ENCODE data around the gene INSIG1. TPM values are rescaled to one million over a fixed set of nuclear protein-coding genes. Genes with fewer than 3 reads are reported as not detected.

Gene INSIG1
- total and polyA plus RNA-seq, 4 donors: 118 to 219 (median 193) TPM

DNA sequence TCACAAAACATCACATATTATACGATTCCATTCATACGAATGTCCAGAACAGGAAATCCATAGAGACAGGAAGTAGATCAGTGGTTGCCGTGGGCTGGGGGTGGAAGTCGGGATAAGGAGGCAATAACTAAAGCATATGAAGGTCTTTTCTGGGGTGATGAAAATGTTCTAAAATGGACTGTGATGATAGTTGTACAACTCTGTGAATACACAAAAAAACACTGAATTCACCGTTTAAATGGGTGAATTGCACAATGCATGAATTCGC lies 3.2 kb upstream of the INSIG1 start (continued):
- no peak for TF ChIP-seq GABPA (IDR thresholded peaks at IDR 0.05 in 1 of 2, conservative IDR thresholded peaks at IDR 0.05 in 1 of 2)
- TF ChIP-seq, protein P1, sequence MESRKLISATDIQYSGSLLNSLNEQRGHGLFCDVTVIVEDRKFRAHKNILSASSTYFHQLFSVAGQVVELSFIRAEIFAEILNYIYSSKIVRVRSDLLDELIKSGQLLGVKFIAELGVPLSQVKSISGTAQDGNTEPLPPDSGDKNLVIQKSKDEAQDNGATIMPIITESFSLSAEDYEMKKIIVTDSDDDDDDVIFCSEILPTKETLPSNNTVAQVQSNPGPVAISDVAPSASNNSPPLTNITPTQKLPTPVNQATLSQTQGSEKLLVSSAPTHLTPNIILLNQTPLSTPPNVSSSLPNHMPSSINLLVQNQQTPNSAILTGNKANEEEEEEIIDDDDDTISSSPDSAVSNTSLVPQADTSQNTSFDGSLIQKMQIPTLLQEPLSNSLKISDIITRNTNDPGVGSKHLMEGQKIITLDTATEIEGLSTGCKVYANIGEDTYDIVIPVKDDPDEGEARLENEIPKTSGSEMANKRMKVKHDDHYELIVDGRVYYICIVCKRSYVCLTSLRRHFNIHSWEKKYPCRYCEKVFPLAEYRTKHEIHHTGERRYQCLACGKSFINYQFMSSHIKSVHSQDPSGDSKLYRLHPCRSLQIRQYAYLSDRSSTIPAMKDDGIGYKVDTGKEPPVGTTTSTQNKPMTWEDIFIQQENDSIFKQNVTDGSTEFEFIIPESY (IDR thresholded peaks at IDR 0.05): no peak
- no peak for TF ChIP-seq NR2F2 (IDR thresholded peaks at IDR 0.05)
- TF ChIP-seq FOXA1 (IDR thresholded peaks at IDR 0.05): no peak
- TF ChIP-seq YY1 (IDR thresholded peaks at IDR 0.05): no peak
- TF ChIP-seq RXRA (IDR thresholded peaks at IDR 0.05): no peak

DNA sequence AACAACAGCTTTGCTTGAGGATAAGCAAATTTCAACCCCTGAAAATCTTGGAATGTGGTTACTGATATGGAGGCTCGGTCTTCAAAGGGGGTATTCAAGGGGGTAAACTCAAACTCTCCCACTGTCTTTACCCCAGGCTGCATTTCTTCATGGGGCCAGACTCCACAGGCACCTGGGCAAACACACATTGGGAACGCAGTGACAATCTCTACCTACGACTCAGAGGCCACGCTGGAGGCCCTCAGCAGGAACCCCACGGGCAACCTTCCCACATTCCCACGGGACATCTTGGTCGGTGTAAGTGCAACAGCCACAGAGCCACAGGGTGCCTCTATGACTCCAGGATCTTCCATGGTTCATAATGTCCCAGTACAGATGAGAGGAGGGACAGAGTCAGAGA lies 2.2 kb upstream of the INSIG1 start:
- H3K9me3 ChIP-seq (ENCODE audit: control insufficient read depth in 4 of 4, low read length in 3 of 4): no peaks in the 10 kb centered on the region
- DNase-seq (ENCODE audit: low spot score): no peak
- H3K27ac ChIP-seq (ENCODE audit: low read depth in 1 of 2, low read length in 2 of 2): peak overlapping the region; percentile 11 to 97
- no peak for TF ChIP-seq NR2F2 (IDR thresholded peaks at IDR 0.05)
- TF ChIP-seq HNF4G (IDR thresholded peaks at IDR 0.05): no peak
- TF ChIP-seq FOXA2 (IDR thresholded peaks at IDR 0.05): no peak
- no peak for TF ChIP-seq GABPA (IDR thresholded peaks at IDR 0.05 in 1 of 2, conservative IDR thresholded peaks at IDR 0.05 in 1 of 2)
- TF ChIP-seq, protein P2, sequence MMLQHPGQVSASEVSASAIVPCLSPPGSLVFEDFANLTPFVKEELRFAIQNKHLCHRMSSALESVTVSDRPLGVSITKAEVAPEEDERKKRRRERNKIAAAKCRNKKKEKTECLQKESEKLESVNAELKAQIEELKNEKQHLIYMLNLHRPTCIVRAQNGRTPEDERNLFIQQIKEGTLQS (IDR thresholded peaks at IDR 0.05): no peak
- TF ChIP-seq, protein P1 (IDR thresholded peaks at IDR 0.05): no peak
- TF ChIP-seq RAD21 (IDR thresholded peaks at IDR 0.05): no peak
- TF ChIP-seq YY1 (IDR thresholded peaks at IDR 0.05): no peak
- no peak for TF ChIP-seq EGR1 (IDR thresholded peaks at IDR 0.05; ENCODE audit: low read depth in 2 of 2)
- TF ChIP-seq, protein P3, sequence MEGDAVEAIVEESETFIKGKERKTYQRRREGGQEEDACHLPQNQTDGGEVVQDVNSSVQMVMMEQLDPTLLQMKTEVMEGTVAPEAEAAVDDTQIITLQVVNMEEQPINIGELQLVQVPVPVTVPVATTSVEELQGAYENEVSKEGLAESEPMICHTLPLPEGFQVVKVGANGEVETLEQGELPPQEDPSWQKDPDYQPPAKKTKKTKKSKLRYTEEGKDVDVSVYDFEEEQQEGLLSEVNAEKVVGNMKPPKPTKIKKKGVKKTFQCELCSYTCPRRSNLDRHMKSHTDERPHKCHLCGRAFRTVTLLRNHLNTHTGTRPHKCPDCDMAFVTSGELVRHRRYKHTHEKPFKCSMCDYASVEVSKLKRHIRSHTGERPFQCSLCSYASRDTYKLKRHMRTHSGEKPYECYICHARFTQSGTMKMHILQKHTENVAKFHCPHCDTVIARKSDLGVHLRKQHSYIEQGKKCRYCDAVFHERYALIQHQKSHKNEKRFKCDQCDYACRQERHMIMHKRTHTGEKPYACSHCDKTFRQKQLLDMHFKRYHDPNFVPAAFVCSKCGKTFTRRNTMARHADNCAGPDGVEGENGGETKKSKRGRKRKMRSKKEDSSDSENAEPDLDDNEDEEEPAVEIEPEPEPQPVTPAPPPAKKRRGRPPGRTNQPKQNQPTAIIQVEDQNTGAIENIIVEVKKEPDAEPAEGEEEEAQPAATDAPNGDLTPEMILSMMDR (IDR thresholded peaks at IDR 0.05; ENCODE audit: low read depth, low read length, missing input control): no peak
- TF ChIP-seq, protein P4, sequence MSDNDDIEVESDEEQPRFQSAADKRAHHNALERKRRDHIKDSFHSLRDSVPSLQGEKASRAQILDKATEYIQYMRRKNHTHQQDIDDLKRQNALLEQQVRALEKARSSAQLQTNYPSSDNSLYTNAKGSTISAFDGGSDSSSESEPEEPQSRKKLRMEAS (IDR thresholded peaks at IDR 0.05): no peak
- TF ChIP-seq, protein P5, sequence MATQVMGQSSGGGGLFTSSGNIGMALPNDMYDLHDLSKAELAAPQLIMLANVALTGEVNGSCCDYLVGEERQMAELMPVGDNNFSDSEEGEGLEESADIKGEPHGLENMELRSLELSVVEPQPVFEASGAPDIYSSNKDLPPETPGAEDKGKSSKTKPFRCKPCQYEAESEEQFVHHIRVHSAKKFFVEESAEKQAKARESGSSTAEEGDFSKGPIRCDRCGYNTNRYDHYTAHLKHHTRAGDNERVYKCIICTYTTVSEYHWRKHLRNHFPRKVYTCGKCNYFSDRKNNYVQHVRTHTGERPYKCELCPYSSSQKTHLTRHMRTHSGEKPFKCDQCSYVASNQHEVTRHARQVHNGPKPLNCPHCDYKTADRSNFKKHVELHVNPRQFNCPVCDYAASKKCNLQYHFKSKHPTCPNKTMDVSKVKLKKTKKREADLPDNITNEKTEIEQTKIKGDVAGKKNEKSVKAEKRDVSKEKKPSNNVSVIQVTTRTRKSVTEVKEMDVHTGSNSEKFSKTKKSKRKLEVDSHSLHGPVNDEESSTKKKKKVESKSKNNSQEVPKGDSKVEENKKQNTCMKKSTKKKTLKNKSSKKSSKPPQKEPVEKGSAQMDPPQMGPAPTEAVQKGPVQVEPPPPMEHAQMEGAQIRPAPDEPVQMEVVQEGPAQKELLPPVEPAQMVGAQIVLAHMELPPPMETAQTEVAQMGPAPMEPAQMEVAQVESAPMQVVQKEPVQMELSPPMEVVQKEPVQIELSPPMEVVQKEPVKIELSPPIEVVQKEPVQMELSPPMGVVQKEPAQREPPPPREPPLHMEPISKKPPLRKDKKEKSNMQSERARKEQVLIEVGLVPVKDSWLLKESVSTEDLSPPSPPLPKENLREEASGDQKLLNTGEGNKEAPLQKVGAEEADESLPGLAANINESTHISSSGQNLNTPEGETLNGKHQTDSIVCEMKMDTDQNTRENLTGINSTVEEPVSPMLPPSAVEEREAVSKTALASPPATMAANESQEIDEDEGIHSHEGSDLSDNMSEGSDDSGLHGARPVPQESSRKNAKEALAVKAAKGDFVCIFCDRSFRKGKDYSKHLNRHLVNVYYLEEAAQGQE (IDR thresholded peaks at IDR 0.05): no peak
- no peak for TF ChIP-seq SP1 (IDR thresholded peaks at IDR 0.05)
- TF ChIP-seq TAF1 (conservative IDR thresholded peaks at IDR 0.05): no peak
- no peak for TF ChIP-seq RXRA (IDR thresholded peaks at IDR 0.05)
- TF ChIP-seq JUND (IDR thresholded peaks at IDR 0.05): no peak
- TF ChIP-seq FOXA1 (IDR thresholded peaks at IDR 0.05): no peak
- no peak overlapping the region for H3K9ac ChIP-seq (ENCODE audit: low read depth in 1 of 2, low read length in 2 of 2)
- peaks cover 0 to 29% (median 3%) of the 10 kb centered on the region in 4 donors for H3K4me1 ChIP-seq (ENCODE audit: control insufficient read depth in 4 of 4, insufficient read depth in 4 of 4, low read length in 3 of 4)
- H3K36me3 ChIP-seq (ENCODE audit: control insufficient read depth in 4 of 4, insufficient read depth in 3 of 4, low read depth in 1 of 4, low read length in 3 of 4): peaks cover 0 to 2% (median under 1%) of the 10 kb centered on the region in 4 donors
- no peaks in the 10 kb centered on the region for H3K27me3 ChIP-seq (ENCODE audit: control insufficient read depth in 4 of 4, insufficient read depth in 4 of 4, low read length in 3 of 4)
- 95% methylated on average over 7 of the region's 7 CpGs for WGBS
- no peak overlapping the region for H3K4me3 ChIP-seq (ENCODE audit: low read depth in 1 of 3, low read length in 3 of 3)

Data from liver (tissue), 9 donors.